A673 (cell line): ENCODE data around the gene UBXN10.

Experiments
- CTCF ChIP-seq: fragments of 300-800, 200-600 bp; sonication (generic); conservative IDR thresholded peaks from 2 replicates; pipeline ENCODE4 v1.5.1; 2017; ENCODE audit warnings: low read depth, mild to moderate bottlenecking, antibody characterized with exemption, low read length, moderate library complexity, mixed read lengths
- EZH2 ChIP-seq: fragments of 200-600 bp; sonication (generic); IDR thresholded peaks from 2 replicates; pipeline ENCODE4 v1.6.1; 2017; ENCODE audit warnings: borderline replicate concordance, low read depth, mild to moderate bottlenecking, mixed read lengths, antibody characterized with exemption, low read length; ENCODE audit not compliant: poor library complexity, severe bottlenecking

- TF ChIP-seq CTCF (no peak), EZH2 (no peak)
Measured at GRCh38 chr1:20210736-20211460, 25.0 kb downstream of the UBXN10 start.
